Panc1 (cell line): ENCODE measurements around the gene BCAS3. TPM values are rescaled to one million over a fixed set of nuclear protein-coding genes. Genes with fewer than 3 reads are reported as not detected.

Experiments used
- ATAC-seq: fragments of 200-7000 bp; cut with Tn5 transposase; 2 replicates; pipeline ENCODE4 v1.9.1; 2020; ENCODE audit warnings: mild to moderate bottlenecking, moderate library complexity
- BruUV-seq: library from RNA; stranded (reverse); fragments of 400-500 nt; replicated peaks from 2 replicates; lab custom pipeline; 2021; lab: Mats Ljungman, UMichigan
- CTCF ChIA-PET: fragments of 300-600 bp; sonication (Branson Sonifier 250); formaldehyde crosslinking; loops from one replicate; lab custom pipeline; 2022; ENCODE audit warnings: antibody characterized with exemption; lab: Charles Lee
- POLR2A ChIA-PET: fragments of 300-600 bp; sonication (Branson Sonifier 250); formaldehyde crosslinking; loops from one replicate; lab custom pipeline; 2022; ENCODE audit warnings: antibody characterized with exemption; lab: Charles Lee
- DNase-seq: peaks from one replicate; pipeline ENCODE4 v3.0.0-alpha.2; 2010; ENCODE audit warnings: low read depth, low spot score
- H3K27ac ChIP-seq: 2 replicates; pipeline ENCODE4 v1.5.1; 2011; ENCODE audit warnings: mild to moderate bottlenecking, low read length, inconsistent platforms
- H3K27me3 ChIP-seq: fragments of 200-500 bp; sonication (Bioruptor generic); 2 replicates; pipeline ENCODE4 v1.6.0; 2014; ENCODE audit warnings: low read length, inconsistent platforms; ENCODE audit not compliant: control insufficient read depth, insufficient read depth
- H3K36me3 ChIP-seq: fragments of 200-500 bp; sonication (Bioruptor generic); 2 replicates; pipeline ENCODE4 v1.5.1; 2014; ENCODE audit warnings: inconsistent platforms, mild to moderate bottlenecking, low read length, moderate library complexity; ENCODE audit not compliant: control insufficient read depth, insufficient read depth
- H3K4me1 ChIP-seq: 2 replicates; pipeline ENCODE4 v1.5.1; 2011; ENCODE audit warnings: inconsistent platforms, mild to moderate bottlenecking, low read length, moderate library complexity; ENCODE audit not compliant: control insufficient read depth, insufficient read depth
- H3K4me3 ChIP-seq, 2 experiments: 2 replicates each; pipeline ENCODE4 v1.5.1; 2011 to 2012; ENCODE audit warnings: low read depth in 2 of 2, low read length in 2 of 2, mild to moderate bottlenecking in 2 of 2, inconsistent platforms in 1 of 2, moderate library complexity in 1 of 2
- H3K9me3 ChIP-seq: fragments of 200-500 bp; sonication (Bioruptor generic); 2 replicates; pipeline ENCODE4 v1.5.1; 2014; ENCODE audit warnings: low read depth, mild to moderate bottlenecking, inconsistent platforms, low read length, moderate library complexity; ENCODE audit not compliant: control insufficient read depth, insufficient read depth
- POLR2AphosphoS5 ChIP-seq: IDR thresholded peaks from 2 replicates; pipeline ENCODE4 v1.6.1; 2012; ENCODE audit warnings: mild to moderate bottlenecking, low read depth, low read length, moderate library complexity
- REST ChIP-seq, 2 experiments: IDR thresholded peaks; 2 replicates each; pipeline ENCODE4 v1.6.1; 2011 to 2012; ENCODE audit warnings: low read depth in 2 of 2, control low read depth in 1 of 2, low read length in 1 of 2, mild to moderate bottlenecking in 1 of 2, moderate library complexity in 1 of 2; ENCODE audit not compliant: insufficient read depth in 1 of 2
- SIN3A ChIP-seq: IDR thresholded peaks from 2 replicates; pipeline ENCODE4 v1.6.1; 2012; ENCODE audit warnings: low read depth, mild to moderate bottlenecking, low read length, moderate library complexity, borderline replicate concordance; ENCODE audit not compliant: insufficient read depth
- TCF7L2 ChIP-seq: IDR thresholded peaks from 2 replicates; pipeline ENCODE4 v1.6.1; 2011; ENCODE audit warnings: mild to moderate bottlenecking, low read depth, low read length, inconsistent platforms
- in situ Hi-C: cut with HindIII; loops from 2 replicates; pipeline ENCODE4 v1.10.0; 2016; ENCODE audit warnings: low sequenced_read_pairs, low pct_unique_long_range_greater_than_20kb
- intact Hi-C: fragments of 100-400 bp; cut with micrococcal nuclease; formaldehyde crosslinking; loops from one replicate; pipeline ENCODE4 v1.10.0; 2022; ENCODE audit not compliant: unreplicated experiment
- total RNA-seq: library from RNA; stranded (reverse); gene quantifications from one replicate; pipeline ENCODE4 v1.2.1, GENCODE V29; 2021; ENCODE audit not compliant: unreplicated experiment
- TF ChIP-seq, protein P1 (sequence below): fragments of 450-650 bp; IDR thresholded peaks from 2 replicates; pipeline ENCODE4 v1.5.1; 2017; ENCODE audit warnings: mild to moderate bottlenecking

BCAS3 gene
- total RNA-seq, 1 experiment from 2014 or later = 9.3 TPM

- in situ Hi-C loops (no loop called here), intact Hi-C loops (no loop called here)
- TF ChIP-seq REST (IDR thresholded peaks at IDR 0.05; ENCODE audit: insufficient read depth in 1 of 2, low read depth in 2 of 2, low read length in 1 of 2) = no peak
- no peak for TF ChIP-seq TCF7L2
- TF ChIP-seq POLR2AphosphoS5 = no peak
- no peak for TF ChIP-seq SIN3A
- TF ChIP-seq, protein P1, sequence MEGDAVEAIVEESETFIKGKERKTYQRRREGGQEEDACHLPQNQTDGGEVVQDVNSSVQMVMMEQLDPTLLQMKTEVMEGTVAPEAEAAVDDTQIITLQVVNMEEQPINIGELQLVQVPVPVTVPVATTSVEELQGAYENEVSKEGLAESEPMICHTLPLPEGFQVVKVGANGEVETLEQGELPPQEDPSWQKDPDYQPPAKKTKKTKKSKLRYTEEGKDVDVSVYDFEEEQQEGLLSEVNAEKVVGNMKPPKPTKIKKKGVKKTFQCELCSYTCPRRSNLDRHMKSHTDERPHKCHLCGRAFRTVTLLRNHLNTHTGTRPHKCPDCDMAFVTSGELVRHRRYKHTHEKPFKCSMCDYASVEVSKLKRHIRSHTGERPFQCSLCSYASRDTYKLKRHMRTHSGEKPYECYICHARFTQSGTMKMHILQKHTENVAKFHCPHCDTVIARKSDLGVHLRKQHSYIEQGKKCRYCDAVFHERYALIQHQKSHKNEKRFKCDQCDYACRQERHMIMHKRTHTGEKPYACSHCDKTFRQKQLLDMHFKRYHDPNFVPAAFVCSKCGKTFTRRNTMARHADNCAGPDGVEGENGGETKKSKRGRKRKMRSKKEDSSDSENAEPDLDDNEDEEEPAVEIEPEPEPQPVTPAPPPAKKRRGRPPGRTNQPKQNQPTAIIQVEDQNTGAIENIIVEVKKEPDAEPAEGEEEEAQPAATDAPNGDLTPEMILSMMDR = no peak
- Histone ChIP-seq H3K9me3 (no peaks in the 10 kb centered on the region), H3K27ac (peak overlapping the region; percentile 20; the same call in 1 of the 2 replicates), H3K4me1 (peaks cover 6% of the 10 kb centered on the region; the same call in 1 of the 2 replicates), H3K4me3 (no peak overlapping the region), H3K36me3 (no peaks in the 10 kb centered on the region), H3K27me3 (no peaks in the 10 kb centered on the region)
- BruUV-seq = no TSS peak
- ATAC-seq = no peak
- ChIA-PET CTCF (interaction anchor here (0.5 kb wide), 1 partner anchor 12 kb away, joined by 6 read pairs; no protein-coding TSS in a partner anchor), POLR2A (no interaction called here)
- no peak for DNase-seq
Observed at GRCh38 chr17:61380217-61380835, 702.7 kb downstream of the BCAS3 start.

- in situ Hi-C loops = no loop called here
- POLR2A ChIA-PET = no interaction called here
Observed at GRCh38 chr17:61380836-61381525, 703.3 kb downstream of the BCAS3 start.

More at GRCh38 chr17:61380836-61381525, 703.3 kb downstream of the BCAS3 start:
- Histone ChIP-seq H3K27ac (no peak overlapping the region), H3K4me3 (no peak overlapping the region), H3K9me3 (no peaks in the 10 kb centered on the region), H3K27me3 (no peaks in the 10 kb centered on the region), H3K4me1 (peaks cover 9% of the 10 kb centered on the region; the same call in 1 of the 2 replicates), H3K36me3 (no peaks in the 10 kb centered on the region)
- DNase-seq (no peak), ATAC-seq (no peak)
- no peak for TF ChIP-seq SIN3A
- TF ChIP-seq POLR2AphosphoS5 = no peak
- TF ChIP-seq, protein P1 = no peak
- TF ChIP-seq TCF7L2 = no peak
- TF ChIP-seq REST (IDR thresholded peaks at IDR 0.05; ENCODE audit: insufficient read depth in 1 of 2, low read depth in 2 of 2, low read length in 1 of 2) = no peak
- intact Hi-C loops = no loop called here
- CTCF ChIA-PET = no interaction called here
- BruUV-seq = no TSS peak
